RWPE2 (cell line): ENCODE results near the gene MSI2.
A peak's percentile ranks its signal among the peaks of the same experiment; 100 is the strongest.
"Not testable (repeated sequence)": the region's sequence is repeated elsewhere in the genome, so short reads cannot be mapped to it uniquely, and the experiment has no call there.

Experiments used
- ATAC-seq: fragments of 200-7000 bp; cut with Tn5 transposase; 3 replicates; pipeline ENCODE4 v1.9.1; 2021; ENCODE audit warnings: low read depth
- DNase-seq: peaks from one replicate; pipeline ENCODE4 v3.0.0-alpha.2; 2020; ENCODE audit warnings: low spot score
- H3K27ac ChIP-seq: fragments of 450-650 bp; 2 replicates; pipeline ENCODE4 v1.5.1; 2017; ENCODE audit warnings: mild to moderate bottlenecking; ENCODE audit not compliant: poor library complexity, severe bottlenecking
- H3K27me3 ChIP-seq: fragments of 250-450 bp; sonication (Bioruptor Pico); 2 replicates; pipeline ENCODE4 v1.5.1; 2021; ENCODE audit warnings: mild to moderate bottlenecking, moderate library complexity; ENCODE audit not compliant: insufficient read depth, poor library complexity, severe bottlenecking
- H3K36me3 ChIP-seq: fragments of 250-450 bp; sonication (Bioruptor Pico); 2 replicates; pipeline ENCODE4 v1.5.1; 2020; ENCODE audit warnings: low read depth, mild to moderate bottlenecking, moderate library complexity
- H3K4me1 ChIP-seq: fragments of 250-450 bp; sonication (Bioruptor Pico); 2 replicates; pipeline ENCODE4 v1.5.1; 2021; ENCODE audit warnings: mild to moderate bottlenecking, moderate library complexity; ENCODE audit not compliant: insufficient read depth, poor library complexity, severe bottlenecking
- H3K4me3 ChIP-seq: fragments of 250-450 bp; sonication (Bioruptor Pico); 2 replicates; pipeline ENCODE4 v1.5.1; 2021; ENCODE audit warnings: mild to moderate bottlenecking, moderate library complexity; ENCODE audit not compliant: severe bottlenecking
- H3K9me3 ChIP-seq: fragments of 250-450 bp; sonication (Bioruptor Pico); 2 replicates; pipeline ENCODE4 v1.5.1; 2021; ENCODE audit warnings: mild to moderate bottlenecking, moderate library complexity; ENCODE audit not compliant: severe bottlenecking
- TF ChIP-seq, protein P1 (sequence below): fragments of 450-650 bp; IDR thresholded peaks from one replicate; pipeline ENCODE4 v1.5.1; 2017; ENCODE audit warnings: mild to moderate bottlenecking, moderate library complexity; ENCODE audit not compliant: poor library complexity, severe bottlenecking

MSI2 gene

DNA sequence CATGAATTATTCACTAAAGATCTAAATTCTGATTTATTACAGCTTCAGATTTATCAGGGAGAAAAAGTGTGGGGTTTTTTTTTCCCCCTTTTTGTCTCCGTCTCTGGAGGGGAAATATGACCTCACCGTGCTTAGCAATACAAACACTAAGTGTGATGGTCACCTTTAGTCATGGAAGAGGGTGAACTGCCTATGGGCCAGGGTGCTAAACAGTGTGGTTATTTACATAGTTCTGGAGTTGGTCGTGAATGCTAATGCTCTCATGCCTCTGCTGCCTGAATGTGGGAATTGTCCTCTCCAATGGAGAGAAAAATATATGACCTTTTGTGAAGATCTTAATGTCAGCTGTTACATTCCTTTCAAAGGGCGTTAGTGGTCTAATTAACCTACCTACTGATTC is 44.8 kb upstream of the MSI2 start:
- no peaks in the 10 kb centered on the region for H3K36me3 ChIP-seq
- TF ChIP-seq, protein P1, sequence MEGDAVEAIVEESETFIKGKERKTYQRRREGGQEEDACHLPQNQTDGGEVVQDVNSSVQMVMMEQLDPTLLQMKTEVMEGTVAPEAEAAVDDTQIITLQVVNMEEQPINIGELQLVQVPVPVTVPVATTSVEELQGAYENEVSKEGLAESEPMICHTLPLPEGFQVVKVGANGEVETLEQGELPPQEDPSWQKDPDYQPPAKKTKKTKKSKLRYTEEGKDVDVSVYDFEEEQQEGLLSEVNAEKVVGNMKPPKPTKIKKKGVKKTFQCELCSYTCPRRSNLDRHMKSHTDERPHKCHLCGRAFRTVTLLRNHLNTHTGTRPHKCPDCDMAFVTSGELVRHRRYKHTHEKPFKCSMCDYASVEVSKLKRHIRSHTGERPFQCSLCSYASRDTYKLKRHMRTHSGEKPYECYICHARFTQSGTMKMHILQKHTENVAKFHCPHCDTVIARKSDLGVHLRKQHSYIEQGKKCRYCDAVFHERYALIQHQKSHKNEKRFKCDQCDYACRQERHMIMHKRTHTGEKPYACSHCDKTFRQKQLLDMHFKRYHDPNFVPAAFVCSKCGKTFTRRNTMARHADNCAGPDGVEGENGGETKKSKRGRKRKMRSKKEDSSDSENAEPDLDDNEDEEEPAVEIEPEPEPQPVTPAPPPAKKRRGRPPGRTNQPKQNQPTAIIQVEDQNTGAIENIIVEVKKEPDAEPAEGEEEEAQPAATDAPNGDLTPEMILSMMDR = no peak
- no peak for DNase-seq
- ATAC-seq = peak; percentile 54
- no peak overlapping the region for H3K4me3 ChIP-seq
- peaks cover 8% of the 10 kb centered on the region for H3K9me3 ChIP-seq
- H3K27me3 ChIP-seq = no peaks in the 10 kb centered on the region
- peaks cover 65% of the 10 kb centered on the region for H3K4me1 ChIP-seq
- H3K27ac ChIP-seq = peak overlapping the region; percentile 96

- no peaks in the 10 kb centered on the region for H3K36me3 ChIP-seq
- TF ChIP-seq, protein P1 = no peak
- peaks cover 8% of the 10 kb centered on the region for H3K9me3 ChIP-seq
- H3K27me3 ChIP-seq = no peaks in the 10 kb centered on the region
- no peak overlapping the region for H3K4me3 ChIP-seq
- H3K4me1 ChIP-seq = peaks cover 65% of the 10 kb centered on the region
- DNase-seq (no peak), ATAC-seq (no peak; the same call in 2 of the 3 replicates)
- H3K27ac ChIP-seq = peak overlapping the region; percentile 96
These were observed 43.0 kb upstream of the MSI2 start for GRCh38 chr17:57213180-57213825.

- Histone ChIP-seq H3K27me3 (no peaks in the 10 kb centered on the region), H3K4me3 (no peak overlapping the region), H3K4me1 (peaks cover 53% of the 10 kb centered on the region), H3K27ac (peak overlapping the region; percentile 96), H3K9me3 (no peaks in the 10 kb centered on the region), H3K36me3 (no peaks in the 10 kb centered on the region)
- TF ChIP-seq, protein P1 = no peak
- DNase-seq (peak; percentile 85), ATAC-seq (peak; percentile 91)
These were observed 41.0 kb upstream of the MSI2 start for GRCh38 chr17:57215317-57215716.

- Histone ChIP-seq H3K9me3 (no peaks in the 10 kb centered on the region), H3K4me3 (no peak overlapping the region), H3K36me3 (no peaks in the 10 kb centered on the region), H3K27ac (no peak overlapping the region), H3K4me1 (no peaks in the 10 kb centered on the region), H3K27me3 (no peaks in the 10 kb centered on the region)
- ATAC-seq (no peak), DNase-seq (no peak)
- TF ChIP-seq, protein P1 = no peak
These were observed 34.7 kb upstream of the MSI2 start for GRCh38 chr17:57221366-57222350.

- H3K27me3 ChIP-seq, H3K27ac ChIP-seq, DNase-seq, H3K36me3 ChIP-seq, H3K9me3 ChIP-seq, H3K4me1 ChIP-seq, ATAC-seq, H3K4me3 ChIP-seq: not testable (repeated sequence)
These were observed 33.9 kb upstream of the MSI2 start for GRCh38 chr17:57222422-57222821.
